ENCODE data around the gene PLA2G2C. TPM values are rescaled to one million over a fixed set of nuclear protein-coding genes. Genes with fewer than 3 reads are reported as not detected.

Gene PLA2G2C
- total and polyA plus RNA-seq, 2 donors (not counting 3 experiments of a cell fraction or from before 2014, with no cell fraction given), result not detected

GRCh38 chr1:20189664-20190063 is 3.3 kb upstream of the PLA2G2C start:
- no peak overlapping the region for H2AFZ ChIP-seq (ENCODE audit: low read depth, low read length)
- no peak for DNase-seq (ENCODE audit: low read depth, low spot score)
- TF ChIP-seq GATA2 (IDR thresholded peaks at IDR 0.05; ENCODE audit: insufficient read depth, insufficient read length, low read depth, low read length) (no peak), JUN (IDR thresholded peaks at IDR 0.05; ENCODE audit: borderline replicate concordance, insufficient read depth, insufficient read length, low read depth) (no peak), CTCF (IDR thresholded peaks at IDR 0.05; ENCODE audit: extremely low read depth in 1 of 2, insufficient read depth in 1 of 2, low read depth in 1 of 2, low read length in 2 of 2) (no peak), FOS (IDR thresholded peaks at IDR 0.05; ENCODE audit: borderline replicate concordance, insufficient read depth, low read length) (no peak), MAX (IDR thresholded peaks at IDR 0.05; ENCODE audit: insufficient read depth, insufficient read length) (no peak), POLR2AphosphoS5 (IDR thresholded peaks at IDR 0.05; ENCODE audit: insufficient read depth, low read depth, low read length) (no peak), MYC (IDR thresholded peaks at IDR 0.05; ENCODE audit: low read depth, low read length) (no peak), EZH2 (IDR thresholded peaks at IDR 0.05; ENCODE audit: borderline replicate concordance, low read depth, low read length, severe bottlenecking) (no peak), POLR2A (IDR thresholded peaks at IDR 0.05; ENCODE audit: low read depth, low read length) (no peak)
- dilution Hi-C loops (cut with MboI; ENCODE audit: extremely low pct_ligation_motif_present, low sequenced_read_pairs), result no loop called here
- CTCF ChIA-PET, result interaction anchor here (0.6 to 2.5 kb wide), 5 partner anchors 9 to 305 kb away, joined by 3 to 7 read pairs (median 3); no protein-coding TSS in a partner anchor
- H3K9me3 ChIP-seq (replicated peaks; ENCODE audit: control insufficient read depth, insufficient read depth, low read length), result no peaks in the 10 kb centered on the region
- no peaks in the 10 kb centered on the region for H4K20me1 ChIP-seq (replicated peaks; ENCODE audit: control insufficient read depth, extremely low read depth, insufficient read depth, low read length)
- POLR2A ChIA-PET, result no interaction called here
- H3K4me3 ChIP-seq (replicated peaks in 1 of 3; ENCODE audit: insufficient read depth in 1 of 3, low read depth in 1 of 3, low read length in 3 of 3), result no peak overlapping the region
- peaks cover 12 to 24% of the 10 kb centered on the region in 2 experiments for H3K27me3 ChIP-seq (ENCODE audit: control insufficient read depth in 2 of 2, insufficient read depth in 2 of 2, low read length in 2 of 2)
- no peak for FAIRE-seq
- H3K27ac ChIP-seq (ENCODE audit: insufficient read depth, low read depth, low read length), result no peak overlapping the region
- H3K4me2 ChIP-seq (ENCODE audit: insufficient read depth, low read length), result no peak overlapping the region
- no peaks in the 10 kb centered on the region for H3K9me1 ChIP-seq (replicated peaks; ENCODE audit: control insufficient read depth, extremely low read depth, insufficient read depth, low read length)
- no peak overlapping the region for H3K9ac ChIP-seq (replicated peaks; ENCODE audit: extremely low read depth, insufficient read depth, low read length)
- intact Hi-C loops (cut with micrococcal nuclease), result no loop called here
- no TSS peak for BruUV-seq (replicated peaks)
- H3K79me2 ChIP-seq (ENCODE audit: control insufficient read depth, insufficient read depth, low read length), result no peaks in the 10 kb centered on the region
- H3K4me1 ChIP-seq (ENCODE audit: control insufficient read depth, extremely low read depth, insufficient read depth, low read length), result peaks cover 4% of the 10 kb centered on the region
- H3K36me3 ChIP-seq (ENCODE audit: control insufficient read depth in 2 of 2, extremely low read depth in 1 of 2, insufficient read depth in 2 of 2, low read length in 2 of 2), result no peaks in the 10 kb centered on the region

Measured in endothelial cell of umbilical vein (primary cell).